CD4-positive, alpha-beta T cell treated with Interleukin-6 for 4 hours (primary cell): ENCODE measurements around the gene PARL.
A peak's percentile ranks its signal among the peaks of the same experiment; 100 is the strongest.

Source experiments
- DNase-seq: peaks from one replicate; pipeline ENCODE4 v3.0.0-alpha.2; 2020; ENCODE audit warnings: mixed read lengths

PARL gene

GRCh38 chr3:183845090-183845489 lies 39.6 kb downstream of the PARL start:
- DNase-seq, result no peak

DNA sequence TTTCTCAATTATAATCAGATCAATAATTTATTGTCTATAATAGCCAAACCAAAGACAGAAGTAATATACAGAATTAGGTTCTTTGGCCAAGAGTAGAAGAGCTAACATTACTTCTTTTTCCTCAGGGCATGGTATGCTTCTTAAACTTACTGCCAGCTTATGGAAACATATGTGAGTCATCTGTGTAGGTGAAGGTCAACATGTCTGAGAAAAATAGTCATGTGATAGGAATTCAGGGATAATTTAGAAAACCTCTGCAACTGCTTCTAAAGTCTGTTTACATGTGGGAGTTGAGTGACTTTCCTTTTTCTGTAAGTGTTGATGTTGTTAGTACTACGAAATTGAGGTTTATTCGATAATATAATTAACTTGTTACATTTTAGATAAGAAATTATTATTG lies 40.1 kb downstream of the PARL start:
- DNase-seq, result no peak

DNA sequence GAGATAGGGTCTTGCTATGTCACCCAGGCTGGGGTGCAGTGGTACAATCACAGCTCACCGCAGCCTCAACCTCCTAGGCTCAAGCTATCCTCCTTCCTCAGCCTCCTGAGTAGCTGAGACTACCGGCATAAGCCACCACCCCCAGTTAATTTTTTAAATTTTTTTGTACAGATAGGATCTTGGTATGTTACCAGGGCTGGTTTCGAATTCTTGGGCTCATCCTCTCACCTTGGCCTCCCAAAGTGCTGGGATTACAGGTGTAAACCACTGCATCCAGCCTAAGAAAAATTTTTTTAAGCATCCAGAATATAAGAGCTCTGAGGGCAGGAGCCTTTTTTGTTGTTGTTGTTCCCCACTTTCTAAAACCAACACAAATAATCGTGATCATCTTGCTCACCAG lies 44.9 kb downstream of the PARL start:
- DNase-seq, result no peak

GRCh38 chr3:183837894-183838293 lies 46.8 kb downstream of the PARL start:
- DNase-seq, result no peak

GRCh38 chr3:183837390-183837789 lies 47.3 kb downstream of the PARL start:
- DNase-seq, result no peak

GRCh38 chr3:183833516-183833915 lies 51.2 kb downstream of the PARL start:
- DNase-seq, result no peak

DNA sequence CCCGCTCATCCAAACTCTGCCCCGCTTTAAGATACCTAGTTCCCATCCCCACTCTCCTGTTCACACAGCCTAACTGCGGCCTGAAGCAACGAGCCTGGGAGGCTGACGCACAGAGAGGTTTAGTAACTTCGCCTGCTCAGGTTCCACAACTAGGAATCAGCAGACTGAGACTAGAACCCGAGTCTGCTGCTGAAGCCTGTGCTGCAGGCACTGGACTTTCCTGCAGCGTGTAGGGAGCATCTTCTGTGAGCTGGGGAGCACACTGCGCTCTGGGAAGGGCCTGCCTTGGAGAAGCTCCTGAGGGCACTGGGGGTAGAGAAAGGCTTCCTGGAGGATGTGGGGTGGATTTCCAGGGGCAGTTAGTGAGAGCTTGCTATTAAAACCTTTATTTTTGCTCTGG lies 54.5 kb downstream of the PARL start:
- DNase-seq, result no peak

- DNase-seq, result no peak
Observed at GRCh38 chr3:183829466-183829865, 55.2 kb downstream of the PARL start.

- DNase-seq, result no peak
Observed at GRCh38 chr3:183828538-183828870, 56.2 kb downstream of the PARL start.

GRCh38 chr3:183827809-183828537 lies 56.7 kb downstream of the PARL start:
- DNase-seq, result no peak

DNA sequence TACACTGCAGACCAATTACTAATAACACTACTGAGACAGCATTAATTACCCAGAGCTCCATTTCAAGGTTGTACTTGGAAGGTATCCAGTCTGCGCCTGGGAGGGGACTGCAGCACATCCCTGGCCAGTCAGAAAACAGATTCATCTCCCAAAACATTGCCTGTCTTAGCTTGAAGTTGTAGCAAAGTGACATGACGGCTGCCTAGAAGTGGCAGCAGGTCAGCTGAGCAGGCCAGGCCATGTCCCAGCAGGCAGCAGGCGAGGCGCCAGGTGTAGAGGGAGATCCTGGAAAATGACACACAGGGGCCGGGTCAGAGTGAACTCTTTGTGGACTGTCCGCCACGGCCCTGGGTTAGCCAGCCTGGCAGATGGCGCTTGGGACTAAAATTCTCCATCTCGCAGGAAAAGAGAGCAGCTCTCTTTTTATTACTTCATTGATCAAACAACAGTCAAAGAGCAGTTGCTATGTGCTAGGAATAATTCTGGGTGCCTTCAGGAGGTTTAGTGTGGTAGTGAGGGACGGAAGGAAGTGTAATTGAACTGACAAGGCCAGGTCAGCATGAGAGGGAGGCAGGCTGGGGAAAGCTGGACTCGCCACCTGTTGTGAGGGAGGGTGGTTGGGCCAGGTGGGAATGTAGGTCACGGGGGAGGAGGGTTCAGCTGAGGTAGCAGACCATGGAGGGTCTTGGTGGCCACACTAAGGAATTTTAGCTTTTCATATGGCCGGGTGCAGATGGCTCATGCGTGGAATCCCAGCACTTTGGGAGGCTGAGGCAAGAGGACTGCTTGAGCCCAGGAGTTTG lies 58.0 kb downstream of the PARL start:
- DNase-seq, result no peak

DNA sequence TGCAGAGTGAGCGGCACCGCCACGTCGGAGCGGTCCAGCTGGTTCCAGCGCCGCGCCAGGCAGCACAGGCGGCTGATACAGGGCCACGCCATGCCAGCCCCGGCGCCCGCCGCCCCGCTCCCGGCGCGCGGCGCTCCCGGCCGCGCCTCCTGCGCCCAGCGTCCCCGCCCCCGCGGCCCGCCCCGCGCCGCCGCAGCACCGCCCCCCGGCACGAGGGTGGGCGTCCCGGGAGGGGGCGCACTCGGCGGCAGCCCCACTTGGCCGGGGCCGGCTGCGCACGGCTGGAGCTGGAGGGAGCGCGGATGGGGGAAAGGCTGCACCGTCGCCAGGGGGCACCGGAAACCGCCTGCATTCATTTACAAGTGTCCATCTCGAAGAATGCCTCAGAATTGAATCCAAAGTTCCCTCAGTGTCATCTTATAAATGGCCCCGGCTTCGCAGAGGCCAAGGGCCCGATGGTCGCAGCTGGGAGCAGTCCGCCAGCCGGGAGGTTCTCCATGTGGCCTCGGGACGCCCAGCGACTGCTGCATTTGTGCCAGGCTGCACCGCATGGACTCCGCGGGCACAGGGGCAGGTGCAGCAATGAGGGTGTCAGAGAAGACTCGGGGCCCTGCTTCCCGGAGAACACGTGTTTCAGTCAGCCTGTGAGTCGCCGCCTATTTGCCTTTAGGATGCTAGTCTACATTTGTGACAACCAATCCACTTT lies 59.1 kb downstream of the PARL start, which contains the start of gene MAP6D1:
Gene MAP6D1, minus strand, starts transcription at position 122 of the 706 bp plus-strand sequence. Its CDS starts 30 bp downstream, at position 92.
- DNase-seq, result peak; percentile 43

- peak; percentile 29 for DNase-seq
Observed at GRCh38 chr3:183824761-183825455, 59.8 kb downstream of the PARL start.

DNA sequence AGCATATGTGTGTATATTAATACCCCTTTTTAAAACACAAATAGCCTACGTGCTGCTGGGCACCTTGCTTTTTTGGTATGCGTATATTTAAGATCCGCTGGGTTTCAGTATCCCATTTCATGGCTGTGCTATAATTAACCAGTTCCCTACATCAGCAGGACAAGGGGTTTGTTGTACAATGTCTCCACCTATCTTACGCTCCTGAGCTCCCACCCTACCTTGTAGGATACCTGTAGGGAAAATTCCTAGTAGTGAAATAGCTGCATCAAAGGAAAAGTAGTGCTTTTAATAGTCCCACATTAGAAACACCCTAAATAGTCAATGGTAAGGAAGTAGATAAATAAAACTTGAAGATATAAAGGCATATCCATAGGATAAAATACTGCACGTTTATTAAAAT lies 60.7 kb downstream of the PARL start:
- no peak for DNase-seq

DNA sequence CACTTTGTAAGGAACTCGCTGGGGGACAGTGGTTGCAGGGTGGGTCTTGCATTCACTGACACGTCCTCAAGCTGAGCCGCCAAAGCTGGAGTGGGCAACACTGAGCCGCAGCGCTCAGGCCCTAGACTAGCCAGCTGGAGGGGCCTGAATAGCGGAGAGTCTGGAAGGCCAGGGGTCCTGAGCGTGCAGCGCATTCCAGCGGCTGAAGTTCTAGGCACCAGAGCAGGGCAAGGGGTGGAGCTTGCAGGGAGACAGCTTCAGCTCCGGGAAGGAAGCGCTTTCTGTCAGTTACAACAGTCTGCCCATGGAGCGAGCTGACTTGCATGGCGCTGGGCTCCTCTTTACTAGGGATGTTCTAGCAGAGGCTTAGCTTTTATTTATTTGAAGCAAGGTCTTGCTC lies 62.0 kb downstream of the PARL start:
- DNase-seq, result no peak

DNA sequence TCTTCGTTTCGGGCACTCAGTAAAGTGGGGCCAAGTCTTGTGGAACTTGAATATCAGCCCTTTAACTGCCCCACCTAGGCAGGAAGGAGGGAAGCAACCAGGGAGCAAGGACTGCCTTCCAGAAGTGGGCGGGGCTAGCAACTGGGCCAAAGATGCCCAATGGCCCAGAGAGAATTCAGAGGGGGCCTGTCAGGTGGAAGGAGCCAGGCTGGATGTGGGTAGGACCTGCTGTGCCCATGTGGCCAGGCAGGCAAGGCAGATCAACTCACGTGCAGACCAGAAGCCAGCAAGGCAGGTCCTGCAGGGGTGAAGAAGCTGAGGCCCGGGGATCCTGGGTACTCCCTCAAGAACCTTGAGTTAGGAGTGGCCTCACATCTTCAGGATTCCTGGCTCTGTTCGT lies 64.8 kb downstream of the PARL start:
- no peak for DNase-seq

GRCh38 chr3:183818706-183819624 lies 65.7 kb downstream of the PARL start:
- no peak for DNase-seq

GRCh38 chr3:183818041-183818620 lies 66.5 kb downstream of the PARL start:
- no peak for DNase-seq

DNA sequence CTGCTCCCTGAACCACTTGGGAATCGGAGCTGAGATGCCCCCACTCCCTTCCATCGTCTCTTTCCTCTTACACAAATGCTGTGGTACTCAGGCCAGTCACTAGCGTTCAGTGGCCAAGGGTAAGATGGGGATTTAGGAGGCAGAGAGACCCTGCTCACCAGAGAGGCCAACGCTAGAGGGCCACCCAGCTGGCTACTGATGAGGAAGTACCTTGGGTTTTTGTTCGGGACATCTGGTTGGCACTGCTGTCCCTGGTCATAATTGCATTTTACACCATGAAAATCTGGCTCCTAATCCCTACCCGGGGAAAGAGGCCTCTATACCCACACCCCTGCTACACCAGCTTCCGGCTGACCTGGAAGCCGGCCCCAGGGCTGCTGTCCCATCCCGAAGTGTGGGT lies 67.0 kb downstream of the PARL start:
- no peak for DNase-seq

DNA sequence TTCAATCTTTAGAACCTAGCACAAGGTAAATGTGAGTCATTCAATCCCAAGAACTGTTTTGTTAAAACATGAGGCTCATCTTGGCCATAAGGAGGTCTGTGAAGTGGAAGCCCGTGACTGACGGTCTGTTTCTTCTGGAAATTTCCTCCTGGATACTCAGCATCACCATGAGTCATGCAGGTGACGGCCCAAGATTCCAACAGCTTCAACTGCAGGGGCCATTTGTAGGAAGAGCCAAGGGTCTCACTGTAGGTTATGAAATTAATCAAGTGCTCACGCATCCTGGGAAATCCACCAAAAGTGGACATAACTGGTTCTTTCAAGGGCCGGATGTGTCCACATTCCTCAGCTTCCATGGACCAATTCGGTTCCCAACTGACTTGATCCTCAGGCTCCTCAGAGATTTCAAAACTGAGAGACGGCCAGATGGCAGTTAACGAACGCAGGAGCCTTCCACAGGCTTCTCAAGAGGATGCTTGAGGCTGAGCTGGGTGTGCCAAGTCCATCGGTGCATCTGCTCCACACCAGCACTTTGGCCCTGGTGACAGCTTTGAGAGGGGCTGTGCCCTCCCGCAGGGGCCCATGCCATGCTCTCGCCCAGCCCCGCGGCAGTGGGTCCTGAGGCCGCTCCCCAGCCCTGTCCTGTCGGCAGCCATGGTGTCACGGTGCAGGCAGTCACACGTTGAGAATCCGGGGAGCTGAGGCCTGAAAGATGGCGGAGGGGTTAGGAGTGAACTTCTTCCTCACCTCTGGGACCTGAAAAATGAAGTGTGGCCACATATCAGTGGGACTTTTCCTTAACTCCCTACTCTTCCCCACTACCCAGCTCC lies 67.8 kb downstream of the PARL start:
- no peak for DNase-seq
